GM10266 (cell line): ENCODE measurements around the gene NDUFA7.

Experiments used
- DNase-seq: peaks from one replicate; pipeline ENCODE4 v3.0.0; 2012; ENCODE audit errors: extremely low spot score
- TF ChIP-seq, protein P1 (sequence below): IDR thresholded peaks from 2 replicates; pipeline ENCODE4 v1.5.1; 2012; ENCODE audit warnings: mild to moderate bottlenecking, low read depth; ENCODE audit not compliant: control insufficient read depth, insufficient read depth; ENCODE audit errors: missing control alignments

Gene NDUFA7

DNA sequence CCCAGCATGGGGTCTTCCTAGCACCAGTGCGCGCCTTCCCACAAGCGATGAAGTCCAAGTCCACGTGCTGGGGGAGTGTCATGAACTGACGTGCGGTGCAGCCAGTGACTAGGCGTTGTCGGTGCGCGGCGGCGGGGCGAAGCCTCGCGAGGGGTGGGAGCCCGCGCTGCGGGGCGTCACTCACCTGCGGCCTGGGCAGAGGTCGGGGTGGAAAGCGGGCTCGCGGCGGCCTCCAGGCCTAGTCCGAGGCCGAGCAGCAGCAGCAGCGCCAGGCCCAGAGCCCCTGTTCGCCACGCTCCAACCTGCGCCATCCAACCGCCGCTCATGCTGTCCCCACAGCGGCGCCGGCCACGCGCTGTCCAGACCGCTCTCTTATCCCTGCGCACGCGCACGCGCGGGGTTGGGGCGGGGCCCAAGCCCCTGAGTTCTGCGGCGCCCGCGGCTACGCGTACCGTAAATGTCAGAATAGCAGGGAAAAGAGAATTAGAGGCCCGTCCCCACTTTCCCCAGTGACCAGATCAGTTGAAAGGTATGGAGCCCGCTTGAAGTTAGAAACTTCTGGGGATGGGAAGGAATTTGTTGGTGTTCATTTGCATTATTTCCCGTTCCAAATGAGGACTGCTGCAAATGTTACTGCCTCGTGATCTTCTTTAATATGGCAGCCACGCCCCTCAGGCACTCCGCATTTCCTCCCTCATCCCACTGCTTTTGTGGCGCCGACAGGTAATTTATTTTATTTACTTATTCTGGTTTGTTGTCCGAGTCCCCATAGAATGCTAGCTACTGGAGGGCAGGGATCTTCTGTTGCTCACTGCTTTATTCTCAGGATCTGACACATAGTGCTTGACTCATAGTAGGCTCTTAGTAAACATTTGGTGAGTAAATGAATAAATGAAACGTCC, 13.0 kb downstream of the NDUFA7 start, which contains the start of gene CD320:
Gene CD320, minus strand, starts transcription at position 394 of the 902 bp plus-strand sequence. Its CDS starts 68 bp downstream, at position 326.
- TF ChIP-seq, protein P1, sequence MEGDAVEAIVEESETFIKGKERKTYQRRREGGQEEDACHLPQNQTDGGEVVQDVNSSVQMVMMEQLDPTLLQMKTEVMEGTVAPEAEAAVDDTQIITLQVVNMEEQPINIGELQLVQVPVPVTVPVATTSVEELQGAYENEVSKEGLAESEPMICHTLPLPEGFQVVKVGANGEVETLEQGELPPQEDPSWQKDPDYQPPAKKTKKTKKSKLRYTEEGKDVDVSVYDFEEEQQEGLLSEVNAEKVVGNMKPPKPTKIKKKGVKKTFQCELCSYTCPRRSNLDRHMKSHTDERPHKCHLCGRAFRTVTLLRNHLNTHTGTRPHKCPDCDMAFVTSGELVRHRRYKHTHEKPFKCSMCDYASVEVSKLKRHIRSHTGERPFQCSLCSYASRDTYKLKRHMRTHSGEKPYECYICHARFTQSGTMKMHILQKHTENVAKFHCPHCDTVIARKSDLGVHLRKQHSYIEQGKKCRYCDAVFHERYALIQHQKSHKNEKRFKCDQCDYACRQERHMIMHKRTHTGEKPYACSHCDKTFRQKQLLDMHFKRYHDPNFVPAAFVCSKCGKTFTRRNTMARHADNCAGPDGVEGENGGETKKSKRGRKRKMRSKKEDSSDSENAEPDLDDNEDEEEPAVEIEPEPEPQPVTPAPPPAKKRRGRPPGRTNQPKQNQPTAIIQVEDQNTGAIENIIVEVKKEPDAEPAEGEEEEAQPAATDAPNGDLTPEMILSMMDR: no peak
- peak; percentile 93 for DNase-seq

DNA sequence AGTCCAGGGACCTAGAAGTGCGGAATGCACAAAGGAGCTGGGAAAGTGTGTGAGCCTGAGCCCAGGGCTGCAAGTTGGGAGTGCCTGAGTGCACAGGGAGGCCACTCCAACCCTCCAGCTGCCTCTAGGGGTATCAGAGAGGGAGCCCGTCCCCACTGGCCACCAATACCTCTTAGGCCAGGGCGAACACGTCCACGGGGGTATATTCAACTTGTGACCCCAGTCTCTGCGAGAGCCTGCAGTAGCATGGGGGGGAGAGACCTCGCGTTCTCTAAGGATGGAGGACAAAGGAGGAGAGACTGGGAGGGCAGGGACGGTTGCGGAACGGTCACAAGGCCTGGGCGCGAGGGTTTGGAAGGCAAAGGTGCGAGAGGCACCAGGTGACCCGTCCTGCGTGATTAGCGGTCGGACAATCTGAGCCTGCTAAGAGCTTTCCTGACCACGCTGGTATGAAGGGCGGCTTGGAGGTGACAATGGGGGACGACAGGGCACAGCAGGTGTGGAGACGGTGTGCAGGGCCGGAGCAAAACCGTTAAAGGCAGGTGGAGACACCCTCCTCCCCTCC, 13.7 kb downstream of the NDUFA7 start:
- TF ChIP-seq, protein P1: no peak
- no peak for DNase-seq

DNA sequence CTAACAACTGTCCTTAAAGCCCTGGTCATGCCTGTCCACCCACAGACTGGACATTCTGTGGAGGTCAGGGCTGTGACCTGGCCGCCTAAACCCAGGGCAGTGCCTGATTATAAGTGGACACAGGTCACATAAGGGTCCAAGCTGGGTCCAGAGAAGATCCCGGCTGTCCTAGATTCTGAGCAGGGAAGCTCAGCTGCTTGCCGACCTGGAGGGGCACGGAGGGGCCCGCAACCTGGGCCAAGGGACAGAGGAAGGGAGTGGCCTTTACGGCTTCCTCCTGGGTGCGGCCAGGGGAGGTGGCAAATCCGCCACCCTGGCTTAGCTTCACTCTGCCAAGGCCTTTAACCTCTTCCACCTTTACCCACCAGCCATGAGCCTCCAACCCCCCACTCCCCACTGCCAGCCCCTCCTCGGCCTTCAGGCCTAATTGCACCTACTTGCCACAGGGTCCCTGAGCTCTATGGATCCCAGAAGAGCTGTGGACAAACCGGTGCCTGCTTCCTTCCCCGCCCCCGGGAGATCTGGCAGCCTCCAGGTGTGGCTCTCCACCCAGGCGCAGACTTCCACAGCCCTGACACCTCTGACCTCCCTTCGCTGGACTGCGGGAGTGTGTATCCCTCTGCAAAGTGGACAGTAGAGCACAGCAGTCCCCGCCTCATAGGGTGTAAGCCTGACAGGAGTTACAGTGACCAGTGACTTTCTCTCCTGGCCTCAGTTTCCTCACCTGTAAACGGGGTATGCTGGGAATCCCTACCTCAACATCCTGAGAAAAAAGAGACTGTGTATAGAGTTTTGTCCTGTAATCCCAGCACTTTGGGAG, 14.7 kb downstream of the NDUFA7 start:
- no peak for DNase-seq
- TF ChIP-seq, protein P1: no peak

DNA sequence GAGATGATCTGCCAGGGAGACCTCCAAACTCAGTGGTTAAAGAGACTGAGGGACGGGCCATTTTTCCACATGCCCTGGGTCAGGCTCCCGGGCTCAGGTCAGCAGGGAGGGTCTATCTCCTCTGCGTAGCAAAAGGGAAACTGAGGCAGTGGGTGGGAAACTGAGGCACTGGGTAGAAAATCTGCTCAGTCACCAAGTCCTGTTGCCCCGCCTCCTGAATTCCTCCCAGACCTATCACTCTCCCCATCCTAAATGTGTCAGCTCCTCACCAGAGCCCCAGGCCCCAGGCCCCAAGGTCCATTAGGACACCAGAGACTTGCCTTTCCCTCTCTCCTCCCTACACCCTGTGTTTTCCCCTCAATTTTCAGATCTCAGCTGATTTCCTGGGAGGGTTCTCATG, 15.4 kb downstream of the NDUFA7 start:
- TF ChIP-seq, protein P1: no peak

DNA sequence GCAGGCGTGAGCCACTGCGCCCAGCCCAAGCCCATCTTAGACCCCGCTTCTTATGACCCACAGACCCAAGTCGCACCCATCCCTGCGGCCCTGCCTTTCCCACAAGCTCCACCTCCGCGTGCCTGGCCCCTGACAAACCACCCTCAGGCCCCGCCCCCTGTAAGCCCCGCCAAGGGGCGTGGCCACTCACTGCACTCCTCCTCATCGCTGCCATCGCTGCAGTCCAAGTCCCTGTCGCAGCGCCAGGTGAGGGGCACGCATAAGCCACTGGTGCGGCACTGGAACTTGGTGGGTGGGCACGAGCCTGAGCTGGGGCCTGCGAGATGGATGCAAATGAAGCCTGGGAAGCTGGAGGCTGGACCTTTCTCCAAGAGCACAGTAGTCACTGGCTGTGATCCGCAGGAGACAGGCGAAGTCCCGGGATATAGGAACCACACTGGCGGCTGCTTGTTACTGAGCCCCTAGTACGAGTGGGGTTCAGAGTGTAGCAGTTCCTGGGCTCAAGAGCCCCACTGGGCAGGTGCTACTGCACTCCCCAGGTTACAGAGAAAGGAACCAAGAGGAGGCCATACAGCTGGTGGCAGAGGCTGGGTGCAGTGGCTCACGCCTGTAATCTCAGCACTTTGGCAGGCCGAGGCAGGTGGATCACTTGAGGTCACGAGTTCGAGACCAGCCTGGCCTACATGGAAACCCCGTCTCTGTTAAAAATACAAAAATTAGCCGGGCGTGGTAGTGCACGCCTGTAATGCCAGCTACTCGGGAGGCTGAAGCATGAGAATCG, 16.1 kb downstream of the NDUFA7 start:
- DNase-seq: no peak
- TF ChIP-seq, protein P1: no peak

More for the DNA sequence above, 15.4 kb downstream of the NDUFA7 start:
- no peak for DNase-seq

DNA sequence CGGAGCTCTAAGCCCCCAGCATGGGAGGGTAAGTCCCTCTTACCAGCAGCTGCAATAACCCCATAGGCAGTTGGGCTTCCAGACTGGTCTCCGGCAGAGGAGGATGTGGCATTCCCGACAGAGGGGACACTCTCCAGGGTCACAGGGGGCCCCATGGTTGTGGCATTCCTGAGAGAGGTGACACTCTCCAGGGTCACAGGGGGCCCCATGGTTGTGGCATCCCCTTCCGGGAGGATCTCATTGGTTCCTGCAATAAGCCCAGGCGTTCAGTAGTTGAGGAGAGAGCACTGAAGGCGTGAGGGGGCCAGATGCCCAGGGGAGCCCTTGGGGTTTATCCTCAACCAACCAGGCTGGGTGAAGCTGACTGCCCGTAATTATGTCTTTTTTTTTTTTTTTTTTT, 18.4 kb downstream of the NDUFA7 start:
- DNase-seq: no peak
- TF ChIP-seq, protein P1: no peak
